ENCODE measurements around the gene CYB5RL.
"Not testable (repeated sequence)": the region's sequence is repeated elsewhere in the genome, so short reads cannot be mapped to it uniquely, and the experiment has no call there.

Gene CYB5RL

GRCh38 chr1:54176621-54177327 lies 23.1 kb downstream of the CYB5RL start:
- TF ChIP-seq TAF1 (IDR thresholded peaks at IDR 0.05; ENCODE audit: borderline replicate concordance, low read depth, low read length) (no peak), POLR2AphosphoS5 (IDR thresholded peaks at IDR 0.05; ENCODE audit: low read depth, low read length) (no peak)
- DNase-seq (ENCODE audit: insufficient read length), result no peak
- FAIRE-seq, result no peak

- no peak for DNase-seq (ENCODE audit: insufficient read length)
- no peak for FAIRE-seq
- TF ChIP-seq TAF1 (IDR thresholded peaks at IDR 0.05; ENCODE audit: borderline replicate concordance, low read depth, low read length) (no peak), POLR2AphosphoS5 (IDR thresholded peaks at IDR 0.05; ENCODE audit: low read depth, low read length) (no peak), POLR2A (IDR thresholded peaks at IDR 0.05; ENCODE audit: low read depth, low read length) (no peak)
Measured at GRCh38 chr1:54174106-54174505, 25.7 kb downstream of the CYB5RL start.

- no peak for DNase-seq (ENCODE audit: insufficient read length)
- FAIRE-seq, result no peak
- TF ChIP-seq POLR2A (IDR thresholded peaks at IDR 0.05; ENCODE audit: low read depth, low read length) (no peak), TAF1 (IDR thresholded peaks at IDR 0.05; ENCODE audit: borderline replicate concordance, low read depth, low read length) (no peak), POLR2AphosphoS5 (IDR thresholded peaks at IDR 0.05; ENCODE audit: low read depth, low read length) (no peak)
Measured at GRCh38 chr1:54173681-54174080, 26.1 kb downstream of the CYB5RL start.

GRCh38 chr1:54172614-54173599 lies 26.9 kb downstream of the CYB5RL start:
- no peak for DNase-seq (ENCODE audit: insufficient read length)
- no peak for FAIRE-seq
- no peak for TF ChIP-seq POLR2AphosphoS5 (IDR thresholded peaks at IDR 0.05; ENCODE audit: low read depth, low read length)
- no peak for TF ChIP-seq POLR2A (IDR thresholded peaks at IDR 0.05; ENCODE audit: low read depth, low read length)
- no peak for TF ChIP-seq TAF1 (IDR thresholded peaks at IDR 0.05; ENCODE audit: borderline replicate concordance, low read depth, low read length)

GRCh38 chr1:54171606-54172005 lies 28.2 kb downstream of the CYB5RL start:
- DNase-seq (ENCODE audit: insufficient read length) (no peak), FAIRE-seq (no peak)
- TF ChIP-seq POLR2A (IDR thresholded peaks at IDR 0.05; ENCODE audit: low read depth, low read length) (no peak), TAF1 (IDR thresholded peaks at IDR 0.05; ENCODE audit: borderline replicate concordance, low read depth, low read length) (no peak), POLR2AphosphoS5 (IDR thresholded peaks at IDR 0.05; ENCODE audit: low read depth, low read length) (no peak)

- FAIRE-seq, result no peak
Measured at GRCh38 chr1:54171016-54171415, 28.8 kb downstream of the CYB5RL start.

GRCh38 chr1:54169068-54169467 lies 30.8 kb downstream of the CYB5RL start:
- no peak for DNase-seq (ENCODE audit: insufficient read length)
- no peak for FAIRE-seq
- TF ChIP-seq TAF1 (IDR thresholded peaks at IDR 0.05; ENCODE audit: borderline replicate concordance, low read depth, low read length) (no peak), POLR2A (IDR thresholded peaks at IDR 0.05; ENCODE audit: low read depth, low read length) (no peak), POLR2AphosphoS5 (IDR thresholded peaks at IDR 0.05; ENCODE audit: low read depth, low read length) (no peak)

More at GRCh38 chr1:54171016-54171415, 28.8 kb downstream of the CYB5RL start:
- no peak for TF ChIP-seq POLR2A (IDR thresholded peaks at IDR 0.05; ENCODE audit: low read depth, low read length)
- TF ChIP-seq POLR2AphosphoS5 (IDR thresholded peaks at IDR 0.05; ENCODE audit: low read depth, low read length), result no peak
- no peak for TF ChIP-seq TAF1 (IDR thresholded peaks at IDR 0.05; ENCODE audit: borderline replicate concordance, low read depth, low read length)
- no peak for DNase-seq (ENCODE audit: insufficient read length)

GRCh38 chr1:54168206-54168965 lies 31.4 kb downstream of the CYB5RL start:
- FAIRE-seq (no peak), DNase-seq (ENCODE audit: insufficient read length) (no peak)
- TF ChIP-seq POLR2AphosphoS5 (IDR thresholded peaks at IDR 0.05; ENCODE audit: low read depth, low read length) (no peak), POLR2A (IDR thresholded peaks at IDR 0.05; ENCODE audit: low read depth, low read length) (no peak), TAF1 (IDR thresholded peaks at IDR 0.05; ENCODE audit: borderline replicate concordance, low read depth, low read length) (no peak)

GRCh38 chr1:54167422-54168139 lies 32.2 kb downstream of the CYB5RL start:
- no peak for DNase-seq (ENCODE audit: insufficient read length)
- no peak for TF ChIP-seq POLR2AphosphoS5 (IDR thresholded peaks at IDR 0.05; ENCODE audit: low read depth, low read length)
- TF ChIP-seq TAF1 (IDR thresholded peaks at IDR 0.05; ENCODE audit: borderline replicate concordance, low read depth, low read length), result no peak
- no peak for TF ChIP-seq POLR2A (IDR thresholded peaks at IDR 0.05; ENCODE audit: low read depth, low read length)
- FAIRE-seq, result no peak

- not testable (repeated sequence) for DNase-seq (ENCODE audit: insufficient read length); FAIRE-seq
Measured at GRCh38 chr1:54166357-54166756, 33.5 kb downstream of the CYB5RL start.

- FAIRE-seq (no peak), DNase-seq (ENCODE audit: insufficient read length) (no peak)
- TF ChIP-seq POLR2A (IDR thresholded peaks at IDR 0.05; ENCODE audit: low read depth, low read length) (no peak), POLR2AphosphoS5 (IDR thresholded peaks at IDR 0.05; ENCODE audit: low read depth, low read length) (no peak), TAF1 (IDR thresholded peaks at IDR 0.05; ENCODE audit: borderline replicate concordance, low read depth, low read length) (no peak)
Measured at GRCh38 chr1:54165146-54165545, 34.7 kb downstream of the CYB5RL start.

Measured in GM12892 (cell line).